Pancreas (tissue), 10 donors: ENCODE data around the gene REV1. TPM values are rescaled to one million over a fixed set of nuclear protein-coding genes. Genes with fewer than 3 reads are reported as not detected.
"Not testable (repeated sequence)": the region's sequence is repeated elsewhere in the genome, so short reads cannot be mapped to it uniquely, and the experiment has no call there.

Source experiments
- ATAC-seq, 4 donors: fragments of 200-7000 bp; cut with Tn5 transposase; one replicate each; pipeline versions ENCODE4 v1.8.0 to v1.9.1; 2020; ENCODE audit warnings: mild to moderate bottlenecking in 4 of 4, moderate library complexity in 4 of 4
- DNase-seq, 6 donors: peaks; one replicate each; pipeline ENCODE4 v3.0.0-alpha.2; 2020
- FAIRE-seq: peaks from 2 replicates; lab custom pipeline; 2012; peaks lifted over from hg19 to GRCh38; lab: Jason Lieb, UNC
- H3K27ac ChIP-seq, 4 donors: fragments of 200-600 bp; sonication (generic); 1 replicate in 3 of 4; 2 replicates in 1 of 4; pipeline versions ENCODE4 v1.5.0 to v1.8.0; 2020
- H3K27me3 ChIP-seq, 4 donors: fragments of 200-600 bp; one replicate each; pipeline ENCODE4 v1.8.0; 2021
- H3K36me3 ChIP-seq, 3 donors: fragments of 200-600 bp; sonication (generic) in 1 of 3; one replicate each; pipeline versions ENCODE4 v1.5.0 to v1.8.0; 2020 to 2021
- H3K4me1 ChIP-seq, 3 donors: fragments of 200-600 bp; one replicate each; pipeline ENCODE4 v1.8.0; 2021
- H3K4me3 ChIP-seq, 4 donors: fragments of 200-600 bp; sonication (generic) in 2 of 4; one replicate each; pipeline versions ENCODE4 v1.5.0 to v1.8.0; 2020 to 2021
- H3K9me3 ChIP-seq, 4 donors: fragments of 200-600 bp; one replicate each; pipeline ENCODE4 v1.8.0; 2021
- CTCF ChIP-seq, 4 donors: fragments of 200-600 bp; sonication (generic) in 3 of 4; IDR thresholded peaks; one replicate each; pipeline versions ENCODE4 v1.5.0 to v1.8.0; 2021; ENCODE audit warnings: antibody characterized with exemption in 4 of 4
- WGBS, 2 donors: extraction: QIAGEN DNeasy Blood & Tissue Kit; methylation state at CpG; one replicate each; pipeline ENCODE4 v1.1.7; 2013; 5-methylcytosine and 5-hydroxymethylcytosine counted together
- intact Hi-C, 3 donors: fragments of 100-400 bp; cut with DNase I; formaldehyde crosslinking; loops; one replicate each; pipeline versions ENCODE4 v1.11.1 to v1.14.2; 2022
- polyA plus RNA-seq, 2 donors: library from polyadenylated mRNA; stranded (reverse); fragments of 200-250 nt; gene quantifications; one replicate each; pipeline ENCODE4 v1.2.3, GENCODE V29; 2013
- total RNA-seq, 6 donors: library from RNA; stranded (reverse); fragmentation: NEBNext Ultra II Directional in 4 of 6; extraction: Animal tissue kit (Norgen Biotek cat#: 25700) in 4 of 6; gene quantifications; one replicate each; pipeline versions ENCODE4 v1.2.1 to v1.2.4, GENCODE V29; 2021 to 2023
- donor health status: healthy with polysubstance abuse.
- donor health status: DM: no; HTN: no; CAD: no; lungs with moderate emphysema.
- donor health status: DM: no; HTN: no; CAD: no.
- donor health status: control.
- donor health status: control.
- donor health status: Bipolar disorder and iron deficiency.
- donor health status: DM: yes; HTN: yes; CAD: no.
- donor health status: DM: no; HTN: no; CAD: no.
- donor health status: DM: no; HTN: no; CAD: no.
- donor health status: DM: yes; HTN: yes; CAD: no.

REV1 gene
- total and polyA plus RNA-seq, 8 donors, result 9.3 to 22.6 (median 14.1) TPM

DNA sequence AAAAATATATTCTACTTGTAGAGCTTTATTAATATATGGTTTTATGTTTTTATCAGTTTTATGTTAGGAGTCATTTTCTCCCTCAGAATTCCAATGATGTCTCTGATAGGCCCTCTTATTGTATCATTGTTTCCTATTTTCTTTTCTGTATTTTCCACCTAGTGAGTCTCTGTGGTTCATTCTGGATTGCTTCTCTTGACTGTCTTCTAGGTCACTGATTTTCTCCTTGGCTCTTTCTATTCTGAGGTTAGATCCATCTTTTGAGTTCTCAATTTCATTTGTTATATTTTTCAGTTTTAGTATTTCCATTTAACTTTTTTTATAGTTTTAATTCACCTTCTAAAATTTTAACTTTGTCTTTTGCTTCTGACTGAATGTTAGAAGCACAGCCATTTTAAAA, 115.1 kb downstream of the REV1 start:
- H3K4me1 ChIP-seq, result no peaks in the 10 kb centered on the region
- intact Hi-C loops, result no loop called here
- H3K9me3 ChIP-seq, result no peaks in the 10 kb centered on the region
- no peak overlapping the region for H3K4me3 ChIP-seq
- H3K36me3 ChIP-seq, result peaks cover 0 to 42% (median 18%) of the 10 kb centered on the region in 3 donors
- no peak for DNase-seq
- no peak for FAIRE-seq
- no peak overlapping the region for H3K27ac ChIP-seq
- ATAC-seq, result no peak
- no peaks in the 10 kb centered on the region for H3K27me3 ChIP-seq
- no peak for TF ChIP-seq CTCF (IDR thresholded peaks at IDR 0.05)

DNA sequence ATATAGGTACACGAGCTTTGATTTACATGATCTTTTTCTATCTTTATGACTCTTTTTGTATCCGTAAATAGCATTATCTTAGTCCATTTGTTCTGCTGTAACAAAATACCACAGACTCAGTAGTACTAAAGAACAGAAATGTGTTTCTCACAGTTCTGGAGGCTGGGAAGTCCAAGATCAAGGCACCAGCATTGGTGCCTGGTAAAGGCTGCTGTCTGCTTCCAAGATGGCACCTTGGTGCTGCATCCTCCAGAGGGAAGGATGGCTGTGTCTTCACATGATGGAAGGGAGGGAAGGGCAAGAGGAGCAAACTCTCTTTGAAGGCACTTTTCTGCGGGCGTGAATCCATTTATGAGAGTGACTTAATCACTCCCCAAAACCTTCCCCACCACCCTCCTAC, 116.7 kb downstream of the REV1 start:
- Histone ChIP-seq H3K4me3 (no peak overlapping the region), H3K27me3 (no peaks in the 10 kb centered on the region), H3K27ac (no peak overlapping the region), H3K36me3 (peaks cover 0 to 50% (median 29%) of the 10 kb centered on the region in 3 donors), H3K9me3 (no peaks in the 10 kb centered on the region), H3K4me1 (no peaks in the 10 kb centered on the region)
- ATAC-seq, result no peak
- no peak for DNase-seq
- whole genome bisulfite sequencing, 2 donors, result 95 to 99% methylated on average over 4 of the region's 4 CpGs
- FAIRE-seq, result no peak
- intact Hi-C loops, result no loop called here
- no peak for TF ChIP-seq CTCF (IDR thresholded peaks at IDR 0.05)

DNA sequence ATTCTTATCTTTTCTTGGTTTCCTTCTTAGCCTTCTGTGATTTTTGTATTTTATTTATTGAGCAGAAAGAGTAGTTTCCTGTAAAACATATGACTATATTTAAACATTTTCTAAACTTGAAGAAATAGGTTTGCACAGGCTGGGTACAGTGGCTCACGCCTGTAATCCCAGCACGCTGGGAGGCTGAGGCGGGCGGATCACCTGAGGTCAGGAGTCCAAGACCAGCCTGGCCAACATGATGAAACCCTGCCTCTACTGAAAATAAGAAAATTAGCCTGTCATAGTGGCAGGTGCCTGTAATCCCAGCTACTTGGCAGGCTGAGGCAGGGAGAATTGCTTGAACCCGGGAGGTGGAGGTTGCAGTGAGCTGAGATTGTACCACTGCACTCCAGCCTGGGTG, 121.0 kb downstream of the REV1 start:
- DNase-seq, FAIRE-seq, ATAC-seq, H3K27me3 ChIP-seq, H3K27ac ChIP-seq, intact Hi-C loops, H3K4me3 ChIP-seq, H3K4me1 ChIP-seq, H3K9me3 ChIP-seq: not testable (repeated sequence)
- WGBS, 2 donors, result 97 to 100% methylated on average over 5 of the region's 5 CpGs
- peaks cover 0 to 64% (median 25%) of the 10 kb centered on the region in 3 donors for H3K36me3 ChIP-seq

DNA sequence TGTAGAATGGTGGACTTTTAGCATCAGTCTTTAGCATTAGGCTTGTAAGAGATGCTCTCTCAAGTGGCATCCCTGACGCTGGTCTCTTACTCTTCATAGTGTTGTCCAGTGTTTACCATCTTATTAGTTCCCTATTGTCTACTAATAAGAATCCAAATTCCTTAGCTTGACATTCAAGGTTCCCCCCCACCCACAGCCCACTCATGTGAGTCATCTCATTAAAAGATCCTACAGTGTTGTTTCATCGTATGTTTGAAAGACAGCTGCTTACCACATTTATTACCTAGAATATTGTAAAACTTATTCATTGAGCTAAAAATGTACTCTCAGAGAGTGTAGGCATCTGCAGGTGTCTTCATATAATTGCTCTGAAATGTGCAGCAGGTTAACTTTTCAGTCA, 124.2 kb downstream of the REV1 start:
- Histone ChIP-seq H3K27me3 (no peaks in the 10 kb centered on the region), H3K9me3 (no peaks in the 10 kb centered on the region), H3K4me3 (no peak overlapping the region), H3K27ac (no peak overlapping the region), H3K36me3 (peaks cover 0 to 57% (median 19%) of the 10 kb centered on the region in 3 donors), H3K4me1 (no peaks in the 10 kb centered on the region)
- 78 to 81% methylated on average over 2 of the region's 2 CpGs for WGBS, 2 donors
- ATAC-seq, result no peak
- no peak for FAIRE-seq
- no peak for TF ChIP-seq CTCF (IDR thresholded peaks at IDR 0.05)
- intact Hi-C loops, result no loop called here
- DNase-seq, result no peak

DNA sequence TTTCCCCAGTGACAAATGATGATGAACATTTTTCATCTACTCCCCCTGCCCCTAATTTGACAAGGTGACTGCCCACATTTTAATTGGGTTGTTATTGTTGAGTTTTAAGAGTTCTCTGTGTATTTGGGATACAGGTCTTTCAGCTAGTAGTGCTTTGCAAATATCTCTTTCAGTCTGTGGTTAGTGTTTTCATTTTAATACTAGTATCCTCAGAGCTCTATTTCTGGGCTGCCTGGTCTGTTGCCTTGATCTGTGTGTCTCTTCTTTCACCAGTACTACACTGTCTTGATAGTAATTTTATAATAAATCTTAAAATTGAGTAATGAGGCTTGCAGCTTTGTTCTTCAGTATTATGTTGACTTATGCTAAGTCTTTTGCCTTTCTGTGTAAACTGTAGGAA, 133.0 kb downstream of the REV1 start:
- peaks cover 0 to 7% (median 0%) of the 10 kb centered on the region in 3 donors for H3K4me1 ChIP-seq
- ATAC-seq (no peak), DNase-seq (no peak), FAIRE-seq (no peak)
- H3K27me3 ChIP-seq, result no peaks in the 10 kb centered on the region
- intact Hi-C loops, result no loop called here
- H3K27ac ChIP-seq, result no peak overlapping the region
- H3K36me3 ChIP-seq, result peaks cover 0 to 6% (median 0%) of the 10 kb centered on the region in 3 donors
- no peak for TF ChIP-seq CTCF (IDR thresholded peaks at IDR 0.05)
- H3K9me3 ChIP-seq, result no peaks in the 10 kb centered on the region
- H3K4me3 ChIP-seq, result no peak overlapping the region

DNA sequence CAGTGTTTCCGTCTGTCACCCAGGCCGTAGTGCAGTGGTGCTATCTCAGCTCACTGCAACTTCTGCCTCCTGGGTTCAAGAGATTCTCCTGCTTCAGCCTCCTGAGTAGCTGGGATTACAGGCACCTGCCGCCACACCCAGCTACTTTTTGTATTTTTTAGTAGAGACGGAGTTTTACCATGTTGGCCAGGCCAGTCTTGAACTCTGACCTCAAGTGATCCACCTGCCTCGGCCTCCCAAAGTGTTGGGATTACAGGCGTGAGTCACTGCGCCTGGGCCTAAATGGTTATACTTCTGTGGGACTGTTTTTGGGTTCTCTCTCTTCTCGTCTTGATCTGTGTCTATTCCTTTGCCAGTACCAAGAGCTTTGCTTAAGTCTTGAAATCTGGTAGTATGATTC, 135.0 kb downstream of the REV1 start:
- ATAC-seq, H3K27me3 ChIP-seq, H3K9me3 ChIP-seq, FAIRE-seq, DNase-seq, H3K4me1 ChIP-seq, H3K27ac ChIP-seq, intact Hi-C loops, H3K4me3 ChIP-seq, H3K36me3 ChIP-seq: not testable (repeated sequence)
- WGBS, 2 donors, result 96% methylated on average over 8 of the region's 8 CpGs
